Tibial artery (tissue), 4 donors: Measurements from ENCODE around the gene KCNMB4.
"Not testable (repeated sequence)": the region's sequence is repeated elsewhere in the genome, so short reads cannot be mapped to it uniquely, and the experiment has no call there.

ENCODE experiments used
- DNase-seq, 2 donors: peaks; one replicate each; pipeline ENCODE4 v3.0.0-alpha.2; 2019
- H3K27ac ChIP-seq, 2 donors: fragments of 200-600 bp; sonication (generic) in 1 of 2; 1 replicate in 1 of 2; 2 replicates in 1 of 2; pipeline ENCODE4 v1.5.1; 2018 to 2019; ENCODE audit warnings: mild to moderate bottlenecking in 1 of 2
- H3K27me3 ChIP-seq, 2 donors: fragments of 200-600 bp; sonication (generic) in 1 of 2; one replicate each; pipeline versions ENCODE4 v1.5.1 to v1.6.0; 2016 to 2019
- H3K36me3 ChIP-seq, 3 donors: fragments of 200-600 bp; sonication (generic) in 2 of 3; one replicate each; pipeline ENCODE4 v1.5.1; 2016 to 2019; ENCODE audit warnings: mild to moderate bottlenecking in 2 of 3
- H3K4me1 ChIP-seq, 4 donors: fragments of 200-600 bp; sonication (generic) in 2 of 4; 1 replicate in 3 of 4; 2 replicates in 1 of 4; pipeline ENCODE4 v1.5.1; 2016 to 2019
- H3K4me3 ChIP-seq, 2 donors: fragments of 200-600 bp; sonication (generic) in 1 of 2; 1 replicate in 1 of 2; 2 replicates in 1 of 2; pipeline ENCODE4 v1.5.1; 2018 to 2019; ENCODE audit warnings: mild to moderate bottlenecking in 2 of 2
- H3K9me3 ChIP-seq, 3 donors: fragments of 200-600 bp; sonication (generic) in 1 of 3; one replicate each; pipeline ENCODE4 v1.5.1; 2016 to 2019
- intact Hi-C: fragments of 100-400 bp; cut with DNase I; formaldehyde crosslinking; loops from one replicate; pipeline ENCODE4 v1.15.0; 2023; ENCODE audit warnings: low total_unique reads
- TF ChIP-seq, protein P1 (sequence below), 2 experiments: fragments of 200-600 bp in 1 of 2; fragments of 450-650 bp in 1 of 2; IDR thresholded peaks; one replicate each; pipeline ENCODE4 v1.5.1; 2017 to 2019; ENCODE audit warnings: antibody characterized with exemption in 2 of 2, mild to moderate bottlenecking in 1 of 2, moderate library complexity in 1 of 2

Gene KCNMB4

DNA sequence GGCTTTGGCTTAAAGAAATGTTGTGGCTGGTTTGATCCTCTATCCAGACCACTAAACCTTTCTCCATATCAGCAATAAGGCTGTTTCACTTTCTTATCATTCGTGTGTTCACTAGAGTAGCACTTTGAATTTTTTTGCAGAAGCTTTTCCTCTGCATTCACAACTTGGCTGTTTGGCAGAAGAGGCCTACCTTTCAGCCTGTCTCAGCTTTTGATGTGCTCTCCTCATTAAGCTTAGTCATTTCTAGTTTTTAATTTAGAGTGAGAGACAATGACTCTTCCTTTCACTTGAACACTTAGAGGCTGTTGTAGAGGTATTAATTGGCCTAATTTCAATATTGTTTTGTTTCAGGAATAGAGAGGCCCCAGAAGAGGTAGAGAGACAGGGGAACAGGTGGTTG is 13.8 kb downstream of the KCNMB4 start:
- DNase-seq: no peak
- intact Hi-C loops: no loop called here
- no peaks in the 10 kb centered on the region for H3K27me3 ChIP-seq
- H3K36me3 ChIP-seq: peaks cover 0 to 6% (median 0%) of the 10 kb centered on the region in 3 donors
- no peaks in the 10 kb centered on the region for H3K4me1 ChIP-seq
- H3K4me3 ChIP-seq: no peak overlapping the region
- no peak overlapping the region for H3K27ac ChIP-seq
- H3K9me3 ChIP-seq: peaks cover 0 to 6% (median 0%) of the 10 kb centered on the region in 3 donors
- TF ChIP-seq, protein P1, sequence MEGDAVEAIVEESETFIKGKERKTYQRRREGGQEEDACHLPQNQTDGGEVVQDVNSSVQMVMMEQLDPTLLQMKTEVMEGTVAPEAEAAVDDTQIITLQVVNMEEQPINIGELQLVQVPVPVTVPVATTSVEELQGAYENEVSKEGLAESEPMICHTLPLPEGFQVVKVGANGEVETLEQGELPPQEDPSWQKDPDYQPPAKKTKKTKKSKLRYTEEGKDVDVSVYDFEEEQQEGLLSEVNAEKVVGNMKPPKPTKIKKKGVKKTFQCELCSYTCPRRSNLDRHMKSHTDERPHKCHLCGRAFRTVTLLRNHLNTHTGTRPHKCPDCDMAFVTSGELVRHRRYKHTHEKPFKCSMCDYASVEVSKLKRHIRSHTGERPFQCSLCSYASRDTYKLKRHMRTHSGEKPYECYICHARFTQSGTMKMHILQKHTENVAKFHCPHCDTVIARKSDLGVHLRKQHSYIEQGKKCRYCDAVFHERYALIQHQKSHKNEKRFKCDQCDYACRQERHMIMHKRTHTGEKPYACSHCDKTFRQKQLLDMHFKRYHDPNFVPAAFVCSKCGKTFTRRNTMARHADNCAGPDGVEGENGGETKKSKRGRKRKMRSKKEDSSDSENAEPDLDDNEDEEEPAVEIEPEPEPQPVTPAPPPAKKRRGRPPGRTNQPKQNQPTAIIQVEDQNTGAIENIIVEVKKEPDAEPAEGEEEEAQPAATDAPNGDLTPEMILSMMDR (IDR thresholded peaks at IDR 0.05): no peak

DNA sequence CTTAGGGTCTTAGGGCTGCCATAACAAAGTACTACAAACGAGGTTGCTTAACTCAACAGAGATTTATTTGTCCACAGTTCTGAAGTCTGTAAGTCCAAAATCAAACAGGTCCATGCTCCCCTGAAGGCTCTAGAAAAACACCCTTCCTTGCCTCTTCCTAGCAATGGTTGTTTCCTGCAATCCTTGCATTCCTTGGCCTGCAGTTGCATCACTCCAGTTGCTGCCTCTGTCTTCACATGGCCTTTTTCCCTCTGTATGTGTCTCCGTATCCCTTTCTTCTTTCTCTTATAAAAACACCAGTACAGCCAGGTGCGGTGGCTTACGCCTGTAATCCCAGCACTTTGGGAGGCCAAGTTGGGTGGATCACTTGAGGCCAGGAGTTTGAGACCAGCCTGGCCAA is 17.4 kb downstream of the KCNMB4 start:
- no peaks in the 10 kb centered on the region for H3K27me3 ChIP-seq
- H3K4me1 ChIP-seq: no peaks in the 10 kb centered on the region
- no peak for DNase-seq
- intact Hi-C loops: no loop called here
- peaks cover 0 to 6% (median 0%) of the 10 kb centered on the region in 3 donors for H3K9me3 ChIP-seq
- peaks cover 0 to 5% (median 0%) of the 10 kb centered on the region in 3 donors for H3K36me3 ChIP-seq
- H3K4me3 ChIP-seq: no peak overlapping the region
- TF ChIP-seq, protein P1 (IDR thresholded peaks at IDR 0.05): no peak
- no peak overlapping the region for H3K27ac ChIP-seq

DNA sequence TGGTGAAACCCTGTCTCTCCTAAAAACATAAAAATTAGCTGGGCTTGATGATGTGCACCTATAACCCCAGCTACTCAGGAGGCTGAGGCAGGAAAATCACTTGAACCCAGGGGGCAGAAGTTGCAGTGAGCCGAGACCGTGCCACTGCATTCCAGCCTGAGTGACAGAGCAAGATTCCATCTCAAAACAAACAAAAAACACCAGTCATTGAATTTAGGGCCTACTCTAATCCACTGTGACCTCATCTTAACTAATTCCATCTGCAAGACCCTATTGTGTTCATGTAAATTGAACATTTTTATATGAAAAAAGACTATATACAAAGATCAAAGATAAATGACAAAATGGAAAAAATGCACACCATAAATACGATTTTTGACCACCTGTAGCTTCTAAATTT is 17.8 kb downstream of the KCNMB4 start:
- intact Hi-C loops: no loop called here
- H3K36me3 ChIP-seq: peaks cover 0 to under 1% (median 0%) of the 10 kb centered on the region in 3 donors
- H3K27me3 ChIP-seq: no peaks in the 10 kb centered on the region
- no peak overlapping the region for H3K27ac ChIP-seq
- H3K4me1 ChIP-seq: no peaks in the 10 kb centered on the region
- H3K9me3 ChIP-seq: peaks cover 0 to 5% (median 0%) of the 10 kb centered on the region in 3 donors
- TF ChIP-seq, protein P1 (IDR thresholded peaks at IDR 0.05): no peak
- H3K4me3 ChIP-seq: no peak overlapping the region
- no peak for DNase-seq

DNA sequence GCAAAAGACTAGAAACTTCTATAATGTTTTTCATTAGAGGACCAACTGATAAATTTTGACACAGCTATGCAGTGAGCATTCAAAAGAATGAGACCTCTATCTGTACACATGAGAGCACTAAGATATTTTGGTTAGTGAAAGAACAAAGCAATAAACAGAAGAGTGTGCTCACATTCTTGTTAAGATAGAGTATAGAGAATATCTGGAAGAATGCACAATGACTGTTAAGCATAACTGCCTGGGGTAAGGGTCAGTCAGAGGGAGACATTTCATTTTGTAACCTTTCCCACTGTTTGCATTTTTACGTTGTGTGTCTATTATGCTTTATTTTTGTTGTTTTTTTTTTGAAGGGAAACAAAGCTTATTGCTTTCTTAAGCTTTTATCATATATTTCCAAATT is 20.7 kb downstream of the KCNMB4 start:
- Histone ChIP-seq H3K36me3 (no peaks in the 10 kb centered on the region), H3K27ac (no peak overlapping the region), H3K9me3 (peaks cover 0 to 8% (median 0%) of the 10 kb centered on the region in 3 donors), H3K4me1 (no peaks in the 10 kb centered on the region), H3K4me3 (no peak overlapping the region), H3K27me3 (no peaks in the 10 kb centered on the region)
- intact Hi-C loops: no loop called here
- TF ChIP-seq, protein P1 (IDR thresholded peaks at IDR 0.05): no peak
- DNase-seq: no peak

DNA sequence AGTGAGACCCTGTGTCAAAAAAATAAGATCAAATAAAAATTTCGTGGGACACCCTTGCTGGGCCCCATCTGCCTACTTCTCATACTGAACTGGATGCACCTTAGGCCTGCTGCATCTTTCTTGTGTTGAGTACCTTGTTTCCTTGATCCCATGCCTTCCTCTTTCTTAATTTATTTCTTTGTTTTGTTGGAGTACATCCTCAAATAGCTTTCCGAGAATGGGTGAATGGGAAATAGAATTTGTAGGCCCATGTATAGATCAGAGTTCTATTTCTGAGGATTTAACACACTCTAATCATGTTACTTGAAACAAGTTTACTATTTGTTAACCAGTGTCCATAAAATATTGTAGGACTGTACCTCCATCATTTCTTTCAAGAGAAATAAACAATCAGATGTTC is 23.6 kb downstream of the KCNMB4 start:
- Histone ChIP-seq H3K36me3 (no peaks in the 10 kb centered on the region), H3K4me1 (no peaks in the 10 kb centered on the region), H3K27me3 (no peaks in the 10 kb centered on the region), H3K27ac (no peak overlapping the region), H3K9me3 (peaks cover 0 to 8% (median 0%) of the 10 kb centered on the region in 3 donors), H3K4me3 (no peak overlapping the region)
- intact Hi-C loops: loop anchor here (10.0 kb wide), 1 partner anchor 505 kb away; no protein-coding TSS in a partner anchor
- no peak for DNase-seq
- TF ChIP-seq, protein P1 (IDR thresholded peaks at IDR 0.05): no peak

DNA sequence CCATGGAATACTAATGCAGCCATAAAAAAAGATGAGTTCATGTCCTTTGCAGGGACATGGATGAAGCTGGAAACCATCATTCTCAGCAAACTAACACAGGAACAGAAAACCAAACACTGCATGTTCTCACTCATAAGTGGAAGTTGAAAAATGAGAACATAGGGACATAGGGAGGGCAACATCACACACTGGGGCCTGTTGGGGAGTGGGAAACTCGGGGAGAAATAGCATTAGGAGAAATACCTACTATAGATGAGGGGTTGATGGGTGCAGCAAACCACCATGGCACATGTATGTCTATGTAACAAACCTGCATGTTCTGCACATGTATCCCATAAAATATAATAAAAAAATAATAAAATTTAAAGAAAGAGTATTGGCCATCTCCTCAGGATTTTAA is 26.5 kb downstream of the KCNMB4 start:
- intact Hi-C loops: loop anchor here (10.0 kb wide), 1 partner anchor 508 kb away; no protein-coding TSS in a partner anchor
- H3K9me3 ChIP-seq, H3K4me1 ChIP-seq, H3K36me3 ChIP-seq, H3K27ac ChIP-seq, H3K4me3 ChIP-seq, DNase-seq, H3K27me3 ChIP-seq: not testable (repeated sequence)
